ENCODE data around the gene RPS6KA1. TPM values are rescaled to one million over a fixed set of nuclear protein-coding genes. Genes with fewer than 3 reads are reported as not detected.

Gene RPS6KA1
- total and polyA plus RNA-seq, 2 donors from 2014 or later: 39.5 to 58.1 TPM

- FAIRE-seq: no peak
- Histone ChIP-seq H3K36me3 (ENCODE audit: control insufficient read depth in 2 of 3, insufficient read depth in 3 of 3, low read length in 3 of 3) (peaks cover 0 to 36% (median 30%) of the 10 kb centered on the region in 3 donors), H3K9me3 (ENCODE audit: control insufficient read depth in 2 of 3, insufficient read depth in 1 of 3, low read length in 3 of 3) (no peaks in the 10 kb centered on the region), H3K27ac (ENCODE audit: low read depth in 2 of 2, low read length in 2 of 2) (no peak overlapping the region), H3K4me1 (ENCODE audit: control insufficient read depth in 2 of 3, insufficient read depth in 2 of 3, low read depth in 1 of 3, low read length in 3 of 3) (no peaks in the 10 kb centered on the region), H3K9ac (ENCODE audit: low read length in 3 of 3) (no peak overlapping the region), H3K4me3 (ENCODE audit: low read length in 3 of 3) (no peak overlapping the region), H3K27me3 (ENCODE audit: control insufficient read depth, insufficient read depth, low read length) (no peaks in the 10 kb centered on the region)
- no peak for TF ChIP-seq CTCF (IDR thresholded peaks at IDR 0.05; ENCODE audit: borderline replicate concordance, extremely low read depth, insufficient read depth)
- no peak for DNase-seq
- intact Hi-C loops (cut with DNase I): no loop called here
Observed at GRCh38 chr1:26560403-26560780, 30.8 kb downstream of the RPS6KA1 start.

- DNase-seq (peak in 1 of 5 donors; percentile 10), FAIRE-seq (no peak)
- no peaks in the 10 kb centered on the region for H3K9me3 ChIP-seq (ENCODE audit: control insufficient read depth in 2 of 3, insufficient read depth in 1 of 3, low read length in 3 of 3)
- H3K27ac ChIP-seq (ENCODE audit: low read depth in 2 of 2, low read length in 2 of 2): no peak overlapping the region
- H3K4me3 ChIP-seq (ENCODE audit: low read length in 3 of 3): no peak overlapping the region
- H3K9ac ChIP-seq (ENCODE audit: low read length in 3 of 3): no peak overlapping the region
- H3K36me3 ChIP-seq (ENCODE audit: control insufficient read depth in 2 of 3, insufficient read depth in 3 of 3, low read length in 3 of 3): peaks cover 0 to 30% (median 13%) of the 10 kb centered on the region in 3 donors
- no peak for TF ChIP-seq CTCF (IDR thresholded peaks at IDR 0.05; ENCODE audit: borderline replicate concordance, extremely low read depth, insufficient read depth)
- no peaks in the 10 kb centered on the region for H3K4me1 ChIP-seq (ENCODE audit: control insufficient read depth in 2 of 3, insufficient read depth in 2 of 3, low read depth in 1 of 3, low read length in 3 of 3)
- intact Hi-C loops (cut with DNase I): no loop called here
- no peaks in the 10 kb centered on the region for H3K27me3 ChIP-seq (ENCODE audit: control insufficient read depth, insufficient read depth, low read length)
Observed at GRCh38 chr1:26570287-26570686, 40.7 kb downstream of the RPS6KA1 start.

- no peak for FAIRE-seq
- H3K36me3 ChIP-seq (ENCODE audit: control insufficient read depth in 2 of 3, insufficient read depth in 3 of 3, low read length in 3 of 3): peaks cover 0 to 30% (median 13%) of the 10 kb centered on the region in 3 donors
- no peak overlapping the region for H3K27ac ChIP-seq (ENCODE audit: low read depth in 2 of 2, low read length in 2 of 2)
- H3K9ac ChIP-seq (ENCODE audit: low read length in 3 of 3): no peak overlapping the region
- H3K4me1 ChIP-seq (ENCODE audit: control insufficient read depth in 2 of 3, insufficient read depth in 2 of 3, low read depth in 1 of 3, low read length in 3 of 3): no peaks in the 10 kb centered on the region
- intact Hi-C loops (cut with DNase I): no loop called here
- no peaks in the 10 kb centered on the region for H3K27me3 ChIP-seq (ENCODE audit: control insufficient read depth, insufficient read depth, low read length)
- no peaks in the 10 kb centered on the region for H3K9me3 ChIP-seq (ENCODE audit: control insufficient read depth in 2 of 3, insufficient read depth in 1 of 3, low read length in 3 of 3)
- TF ChIP-seq CTCF (IDR thresholded peaks at IDR 0.05; ENCODE audit: borderline replicate concordance, extremely low read depth, insufficient read depth): no peak
- DNase-seq: peak in 1 of 5 donors; percentile 55
- no peak overlapping the region for H3K4me3 ChIP-seq (ENCODE audit: low read length in 3 of 3)
Observed at GRCh38 chr1:26571381-26571780, 41.8 kb downstream of the RPS6KA1 start.

- Histone ChIP-seq H3K9me3 (ENCODE audit: control insufficient read depth in 2 of 3, insufficient read depth in 1 of 3, low read length in 3 of 3) (no peaks in the 10 kb centered on the region), H3K36me3 (ENCODE audit: control insufficient read depth in 2 of 3, insufficient read depth in 3 of 3, low read length in 3 of 3) (peaks cover 0 to 30% (median 12%) of the 10 kb centered on the region in 3 donors), H3K27me3 (ENCODE audit: control insufficient read depth, insufficient read depth, low read length) (no peaks in the 10 kb centered on the region), H3K4me3 (ENCODE audit: low read length in 3 of 3) (no peak overlapping the region), H3K9ac (ENCODE audit: low read length in 3 of 3) (no peak overlapping the region), H3K4me1 (ENCODE audit: control insufficient read depth in 2 of 3, insufficient read depth in 2 of 3, low read depth in 1 of 3, low read length in 3 of 3) (no peaks in the 10 kb centered on the region), H3K27ac (ENCODE audit: low read depth in 2 of 2, low read length in 2 of 2) (no peak overlapping the region)
- FAIRE-seq: no peak
- TF ChIP-seq CTCF (IDR thresholded peaks at IDR 0.05; ENCODE audit: borderline replicate concordance, extremely low read depth, insufficient read depth): no peak
- intact Hi-C loops (cut with DNase I): no loop called here
- peak in 1 of 5 donors; percentile 65 for DNase-seq
Observed at GRCh38 chr1:26574018-26574417, 44.5 kb downstream of the RPS6KA1 start.
